ENCODE data around the gene NACC2.
A peak's percentile ranks its signal among the peaks of the same experiment; 100 is the strongest.

The NACC2 gene

DNA sequence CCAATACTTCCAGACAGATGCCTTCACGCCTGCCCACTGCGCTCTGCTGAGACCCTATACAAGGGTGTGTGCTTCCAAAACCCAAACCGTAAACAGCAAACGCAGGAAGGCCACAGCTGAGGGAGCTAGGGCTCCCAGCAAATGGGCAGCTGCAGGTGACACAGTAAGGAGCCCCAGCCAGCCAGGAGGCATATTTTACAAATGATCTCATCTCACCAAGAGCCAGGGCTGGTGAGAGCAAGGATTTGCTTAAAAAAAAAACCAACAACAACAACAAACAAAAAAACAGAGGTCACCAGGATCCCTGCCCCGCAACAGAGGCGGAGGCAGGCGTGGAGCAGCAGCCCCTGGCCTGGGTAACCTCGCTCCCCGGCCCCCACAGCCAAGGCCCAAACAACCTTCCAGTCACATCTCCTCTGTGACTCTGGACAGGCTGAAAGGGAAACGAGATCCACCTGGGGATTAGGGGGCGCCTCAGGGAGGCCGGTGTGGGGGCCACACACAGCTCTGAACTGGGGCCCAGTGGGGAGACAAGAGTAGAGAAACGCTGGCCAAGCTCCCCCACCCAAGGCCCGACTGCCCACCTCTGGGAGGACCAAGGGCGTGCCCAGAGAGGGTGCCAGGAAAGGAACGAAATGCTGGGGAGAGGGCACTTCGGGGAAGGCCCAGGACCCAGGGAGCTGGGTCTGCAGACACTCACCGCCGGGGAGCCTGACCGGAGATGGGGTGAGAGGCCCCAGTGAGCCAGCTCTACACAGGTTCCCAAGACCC lies 3.3 kb downstream of the NACC2 start:
- DNase-seq, result no peak

DNA sequence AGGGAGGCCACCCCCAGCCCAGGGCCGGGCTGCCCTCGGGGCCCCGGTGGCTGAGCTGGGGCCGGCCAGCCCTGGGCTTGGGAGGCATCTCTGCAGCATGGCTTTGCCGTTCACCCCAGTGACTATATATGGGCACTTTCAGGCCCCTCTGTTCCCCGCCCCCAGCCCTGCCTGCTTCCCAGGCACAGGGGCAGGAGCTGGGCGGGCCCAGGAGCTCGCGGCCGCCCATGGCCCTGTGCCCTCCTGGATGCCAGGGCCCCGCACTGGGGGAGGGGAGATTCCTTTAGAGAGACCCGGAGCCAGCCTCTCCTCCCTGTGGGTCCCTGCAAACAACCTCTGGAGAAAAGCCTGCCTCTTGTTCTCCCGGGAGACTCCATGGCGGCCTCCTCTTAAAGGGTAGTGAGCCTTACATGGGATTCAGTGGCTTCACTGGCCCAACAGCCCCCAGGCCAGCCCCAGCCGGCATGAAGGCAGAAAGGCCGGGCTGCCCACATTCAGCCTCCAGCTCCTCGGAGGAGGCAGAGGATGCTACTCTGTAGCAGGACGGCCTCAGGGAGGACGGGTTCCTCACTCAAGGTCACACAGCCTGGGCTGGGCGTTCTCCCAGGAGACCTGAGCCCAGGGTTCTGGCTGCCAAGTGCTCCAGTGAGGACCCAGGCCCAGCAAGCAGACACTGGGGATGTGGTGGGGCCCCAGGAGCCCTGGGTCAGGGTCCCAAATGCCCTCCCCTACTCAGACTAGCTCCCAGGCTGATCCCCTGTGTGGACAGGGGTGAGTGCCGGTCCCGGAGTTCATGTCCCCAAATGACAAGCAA lies 4.1 kb downstream of the NACC2 start:
- DNase-seq, result no peak

DNA sequence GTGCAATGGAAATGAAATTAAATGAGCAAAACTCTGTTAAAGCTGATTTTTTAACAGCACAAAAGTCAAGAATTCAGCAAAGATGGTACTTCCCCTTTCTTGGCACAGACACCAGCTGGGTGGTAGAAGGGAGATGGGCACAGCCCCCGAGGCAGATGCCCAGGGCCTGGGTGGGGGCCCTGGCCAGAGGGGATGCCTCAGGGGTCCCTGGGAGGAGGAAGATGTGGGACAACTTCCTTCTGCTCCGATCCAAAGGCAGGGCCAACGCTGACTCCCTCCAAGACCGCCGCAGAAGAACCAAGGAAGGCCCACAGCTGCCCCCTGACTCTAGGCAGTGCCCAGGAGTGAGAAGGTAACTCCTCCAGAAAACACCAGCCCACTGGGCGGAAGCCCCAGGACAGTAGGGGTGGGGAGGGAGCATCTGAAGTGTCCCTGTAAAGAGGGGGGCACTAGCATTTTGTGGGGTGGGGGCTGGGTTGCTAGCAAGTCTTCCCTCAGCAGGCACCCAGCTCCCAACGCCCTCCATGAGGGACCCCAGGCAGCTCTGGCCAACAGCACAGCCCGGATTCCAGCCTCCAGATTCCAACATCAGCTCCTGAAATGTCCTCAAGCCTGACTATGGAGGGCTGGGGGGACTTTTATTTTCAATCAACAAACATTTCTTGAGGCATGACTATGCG lies 4.9 kb downstream of the NACC2 start:
- no peak for DNase-seq

- peak; percentile 49 for DNase-seq
Measured at GRCh38 chr9:136089697-136090045, 5.4 kb downstream of the NACC2 start.

GRCh38 chr9:136088939-136089696 lies 6.0 kb downstream of the NACC2 start:
- no peak for DNase-seq

GRCh38 chr9:136088481-136088938 lies 6.6 kb downstream of the NACC2 start:
- no peak for DNase-seq

GRCh38 chr9:136087741-136088480 lies 7.2 kb downstream of the NACC2 start:
- no peak for DNase-seq

DNA sequence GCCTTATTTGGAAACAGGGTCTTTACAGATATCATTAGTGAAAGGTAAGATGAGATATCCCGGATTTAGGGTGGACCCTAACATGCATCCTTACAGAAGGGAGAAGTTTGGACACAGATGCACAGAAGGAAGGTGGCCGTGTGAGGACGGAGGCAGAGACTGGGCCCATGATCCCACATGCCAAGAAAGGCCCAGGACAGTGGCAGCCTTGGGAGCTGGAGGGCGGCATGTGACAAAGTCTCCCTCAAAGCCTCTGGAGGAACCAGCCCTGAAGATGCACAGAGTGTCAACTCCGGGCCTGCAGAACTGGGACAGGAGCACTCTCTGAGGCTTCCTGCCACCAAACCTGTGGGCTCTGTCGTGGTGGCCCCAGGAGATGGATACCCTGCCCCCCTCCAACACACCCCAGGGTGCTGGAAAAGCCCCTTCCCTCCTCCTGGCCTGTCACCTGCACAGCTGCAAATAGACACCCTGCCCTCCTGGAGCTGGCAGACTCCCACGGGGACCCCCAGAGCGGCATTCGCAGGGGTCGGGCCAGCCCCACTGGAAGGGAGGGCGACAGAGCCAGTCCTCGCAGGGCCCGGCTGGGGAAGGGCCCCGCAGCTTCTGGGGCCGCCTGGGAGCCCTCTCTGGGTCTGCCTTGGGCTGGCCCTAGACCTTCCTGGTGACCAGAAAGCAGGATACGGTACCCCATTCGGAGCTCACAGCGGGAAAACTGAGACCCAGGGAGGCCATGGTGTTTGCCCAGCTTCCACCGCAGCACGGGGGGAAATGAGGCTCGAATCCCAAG lies 7.9 kb downstream of the NACC2 start:
- no peak for DNase-seq

DNA sequence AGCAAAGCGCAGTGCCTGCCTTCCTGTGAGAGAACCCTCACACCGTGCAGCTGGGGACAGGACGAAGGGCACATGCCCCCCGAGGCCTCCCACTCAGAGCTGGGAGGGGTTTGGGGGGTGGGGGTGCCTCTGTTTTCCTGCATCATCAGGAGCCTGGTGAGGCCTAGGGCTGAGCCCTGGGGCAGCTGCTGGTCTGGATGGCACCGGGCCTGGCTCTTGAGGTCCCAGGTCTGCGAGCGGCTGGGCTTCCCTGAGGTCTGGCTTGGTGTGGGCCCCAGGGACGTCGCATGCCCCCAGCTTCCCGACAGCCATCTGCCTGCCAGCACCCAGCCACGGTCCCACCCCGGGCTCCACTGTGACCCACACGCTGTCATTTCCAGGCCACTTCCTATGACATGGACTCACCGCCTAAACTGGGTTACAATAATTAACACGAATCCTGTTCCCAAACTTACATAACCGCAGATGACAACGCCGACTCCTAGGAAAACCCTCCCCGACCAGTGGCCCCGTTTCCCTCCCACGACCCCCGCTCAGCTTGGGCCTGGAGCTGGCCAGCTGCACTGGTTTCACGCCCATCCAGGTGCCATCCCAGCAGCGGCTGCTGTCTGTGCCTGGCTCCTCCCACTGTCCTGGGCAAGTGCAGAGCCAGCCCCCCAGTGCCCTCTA lies 8.7 kb downstream of the NACC2 start:
- DNase-seq, result no peak

GRCh38 chr9:136085815-136086212 lies 9.3 kb downstream of the NACC2 start:
- DNase-seq, result no peak

- no peak for DNase-seq
Measured at GRCh38 chr9:136084063-136084944, 10.8 kb downstream of the NACC2 start.

GRCh38 chr9:136083558-136084062 lies 11.5 kb downstream of the NACC2 start:
- DNase-seq, result no peak

- DNase-seq, result no peak
Measured at GRCh38 chr9:136082496-136083361, 12.4 kb downstream of the NACC2 start.

DNA sequence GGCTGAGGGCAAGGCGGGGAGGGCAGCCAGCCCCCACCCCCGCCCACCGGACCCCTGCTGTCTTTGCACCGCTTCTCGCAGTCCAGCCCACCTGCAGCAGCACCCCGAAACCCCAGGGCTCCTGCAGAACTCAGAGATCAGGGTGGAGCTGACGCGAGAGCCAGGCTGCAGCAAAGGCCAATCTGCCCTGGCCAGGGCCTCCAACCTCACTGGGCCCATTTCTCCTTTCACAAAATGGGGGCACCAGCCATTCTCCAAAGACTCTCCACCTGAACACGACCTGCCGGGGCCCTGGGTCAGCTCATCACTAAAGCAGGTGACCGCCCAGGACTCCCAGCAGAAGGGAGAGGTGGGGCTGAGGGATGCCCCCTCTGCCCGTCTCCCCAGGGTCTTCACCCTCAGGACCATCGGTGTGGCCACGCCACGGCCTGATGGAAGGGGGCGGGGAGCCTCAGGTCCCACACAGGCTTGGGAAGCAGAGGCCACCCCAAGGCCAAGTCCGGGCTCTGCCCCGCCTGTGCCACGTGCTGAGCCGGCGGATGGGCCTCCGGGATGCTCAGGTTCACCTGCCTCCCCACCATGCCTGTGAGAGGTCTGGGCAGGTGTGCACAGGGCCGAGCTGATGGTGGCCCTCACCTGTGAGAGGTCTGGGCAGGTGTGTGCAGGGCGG lies 13.1 kb downstream of the NACC2 start:
- DNase-seq, result no peak

DNA sequence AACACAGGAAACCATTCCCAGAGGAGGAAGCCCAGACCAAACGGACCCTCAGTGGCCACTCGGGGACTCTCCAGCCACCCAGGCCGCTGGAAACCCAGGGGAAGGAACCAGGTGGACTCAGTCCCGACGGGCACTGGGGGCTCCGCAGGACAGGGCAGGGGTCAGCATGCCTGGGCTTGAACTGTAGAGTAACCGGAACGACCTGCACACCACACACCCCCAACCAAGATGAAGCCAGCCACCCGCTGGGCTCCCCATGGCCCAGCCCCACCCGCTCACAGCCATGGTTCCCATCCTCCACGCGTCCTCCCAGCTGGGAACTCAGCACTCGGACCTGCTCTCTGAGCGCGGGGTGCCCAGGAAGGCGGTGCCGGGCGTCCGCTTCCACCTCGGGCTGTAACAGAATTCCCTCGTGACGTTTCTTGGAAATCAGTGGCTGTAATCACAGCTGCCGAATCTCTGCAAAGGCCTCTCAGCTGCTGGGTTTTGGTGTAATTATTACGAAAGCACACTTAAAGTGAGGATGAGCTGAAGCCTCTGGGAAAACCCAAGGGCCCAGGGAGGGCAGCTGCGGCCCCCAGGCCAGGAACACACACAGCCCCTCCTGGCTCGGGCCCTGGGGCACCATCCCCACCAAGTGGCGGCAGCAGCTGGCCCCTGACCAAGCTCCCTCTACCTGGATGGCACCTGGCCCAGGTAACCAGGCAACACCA lies 13.8 kb downstream of the NACC2 start:
- peak; percentile 54 for DNase-seq

GRCh38 chr9:136080716-136081112 lies 14.4 kb downstream of the NACC2 start:
- no peak for DNase-seq

DNA sequence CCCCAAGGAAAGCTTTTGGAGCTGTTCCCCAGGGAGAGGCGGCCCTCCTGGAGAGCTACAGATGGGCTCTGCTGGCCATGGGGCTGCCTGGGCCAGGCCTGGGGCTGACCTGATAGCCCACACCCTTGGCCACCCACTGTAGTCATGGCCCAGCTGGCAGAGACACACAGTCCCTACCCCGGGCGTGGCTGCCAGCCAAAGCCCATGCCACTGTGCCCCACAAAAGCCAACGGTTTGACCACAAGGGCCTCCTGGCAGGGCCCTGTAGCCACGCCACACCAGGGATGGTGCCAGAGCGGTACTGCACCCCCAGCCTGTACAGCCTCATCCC lies 15.2 kb downstream of the NACC2 start:
- no peak for DNase-seq
